ENCODE results near the gene INF2.

INF2 gene

DNA sequence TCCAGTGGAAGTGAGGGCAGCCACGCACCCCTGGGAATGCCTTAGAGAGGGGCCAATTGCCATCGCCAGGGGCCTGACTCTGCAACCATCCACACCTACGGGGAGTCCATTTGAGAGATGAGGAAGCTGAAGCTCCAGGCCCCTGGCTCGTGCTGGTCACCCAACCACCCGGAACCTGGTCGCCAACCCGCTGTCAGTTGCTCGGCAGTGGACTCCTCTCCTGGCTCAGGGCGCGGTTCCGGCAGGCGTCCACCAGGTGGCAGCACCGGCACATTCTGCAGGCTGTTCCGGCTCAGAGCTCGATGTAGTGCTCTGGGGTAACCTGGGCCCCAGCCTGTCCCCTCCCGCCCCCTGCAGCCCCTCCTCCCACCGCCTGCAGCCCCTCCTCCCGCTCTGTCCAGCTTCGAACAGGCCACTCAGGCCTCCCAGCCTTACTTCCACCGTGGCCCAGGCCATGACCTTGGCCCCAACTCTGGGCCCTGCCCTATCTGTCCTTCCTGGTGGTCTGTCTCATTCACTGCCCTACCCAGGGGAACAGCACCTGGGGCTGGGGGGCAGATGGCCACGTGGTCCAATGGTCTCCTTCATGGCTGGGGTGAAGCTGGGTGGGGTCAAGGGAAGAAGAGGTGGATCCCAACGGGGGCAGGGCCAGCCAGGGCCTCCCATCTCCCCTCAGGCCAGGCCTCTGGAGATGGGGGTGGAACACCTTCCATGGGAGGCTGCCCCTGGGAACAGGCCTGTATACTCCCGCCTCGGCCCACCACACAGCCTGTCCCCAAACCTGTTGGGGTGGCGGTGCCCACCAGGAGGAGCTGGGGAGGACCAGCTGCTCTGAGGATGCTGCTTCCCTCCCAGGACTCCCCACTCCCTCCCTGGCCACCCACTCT, 79.3 kb downstream of the INF2 start:
- DNase-seq (ENCODE audit: low spot score): peak; percentile 75
- FAIRE-seq: no peak

DNA sequence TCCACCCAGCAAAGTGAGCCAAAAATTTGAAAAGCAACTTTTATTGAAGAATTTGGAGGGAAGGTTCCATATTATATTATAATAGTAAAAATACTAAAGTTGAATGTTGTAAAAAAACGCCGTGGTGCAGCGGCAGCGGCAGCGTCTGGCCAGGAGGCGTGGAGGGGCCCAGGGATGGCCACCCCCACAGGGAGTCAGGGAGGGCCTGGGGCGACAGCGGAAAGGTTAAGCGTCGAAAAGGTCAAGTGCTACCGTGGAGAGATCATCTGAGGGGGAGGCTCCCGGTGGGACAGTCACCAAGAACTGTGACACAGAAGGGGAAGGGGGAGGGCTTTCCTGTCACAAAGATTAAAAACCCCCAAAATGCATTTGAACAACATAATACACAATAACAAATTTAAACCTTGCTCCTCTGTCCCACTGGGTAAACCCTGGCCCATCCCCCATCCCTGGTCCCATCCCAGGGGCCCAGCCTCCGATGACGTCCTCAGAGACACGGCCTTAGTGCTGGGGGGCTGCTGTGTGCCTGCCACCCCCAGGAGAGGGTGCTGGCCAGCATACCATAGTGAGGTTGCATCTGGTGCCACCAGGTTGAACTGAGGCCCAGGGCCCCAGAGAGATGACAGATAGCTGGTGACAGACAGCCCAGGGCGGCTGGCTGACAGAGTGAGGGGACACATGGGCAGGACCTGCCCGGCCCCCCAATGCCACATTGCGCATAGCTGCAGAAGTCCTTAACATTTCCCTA, 80.1 kb downstream of the INF2 start:
- FAIRE-seq (no peak), DNase-seq (ENCODE audit: low spot score) (no peak)

DNA sequence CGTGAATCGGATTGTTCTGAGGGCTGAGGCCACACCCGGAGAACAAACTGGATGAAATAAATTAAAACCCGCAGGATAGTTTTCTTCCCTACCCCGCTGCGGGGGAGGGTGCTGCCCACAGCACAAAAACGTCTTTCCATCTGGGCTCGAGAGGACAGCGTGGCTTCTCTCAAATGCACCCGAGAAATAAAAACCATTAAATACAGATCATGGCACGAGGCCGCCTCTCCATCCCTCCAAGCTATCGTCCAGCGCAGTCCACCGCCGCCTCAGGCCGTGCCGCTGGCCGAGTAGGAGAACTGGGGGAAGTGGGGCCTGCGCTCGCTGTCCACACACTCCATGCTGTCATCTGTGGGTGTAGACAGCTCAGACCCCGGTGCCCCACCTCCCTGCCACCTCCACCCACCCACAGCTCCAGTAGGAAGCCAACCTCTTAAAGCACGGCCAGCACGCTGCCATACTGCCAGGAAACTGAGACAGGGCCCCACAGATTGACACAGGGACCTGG, 80.7 kb downstream of the INF2 start:
- FAIRE-seq: no peak
- DNase-seq (ENCODE audit: low spot score): no peak

DNA sequence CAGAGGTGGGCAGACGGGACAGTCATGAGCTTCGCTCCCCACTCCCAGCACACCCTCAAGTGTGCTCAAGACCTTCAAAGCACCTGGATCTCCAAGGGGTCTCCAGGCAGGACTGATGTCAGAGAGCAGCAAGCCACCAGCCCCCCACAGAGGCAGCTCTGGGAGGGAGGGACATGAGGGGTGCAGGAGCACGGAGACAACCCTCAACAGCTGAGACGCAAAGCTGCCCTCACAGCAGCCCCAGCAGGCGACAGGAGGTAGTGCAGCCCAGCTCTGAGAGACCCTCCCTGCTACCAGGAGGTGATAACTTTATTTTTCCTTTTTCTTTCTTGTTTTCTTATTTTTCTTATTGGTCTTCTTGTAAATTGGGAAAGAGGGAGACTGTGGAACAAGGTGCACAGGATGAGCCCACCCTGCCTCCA, 81.4 kb downstream of the INF2 start:
- DNase-seq (ENCODE audit: low spot score) (no peak), FAIRE-seq (no peak)

GRCh38 chr14:104771374-104771773, 82.0 kb downstream of the INF2 start:
- DNase-seq (ENCODE audit: low spot score) (no peak), FAIRE-seq (no peak)
